ENCODE results near the gene ACAD10. TPM values are rescaled to one million over a fixed set of nuclear protein-coding genes. Genes with fewer than 3 reads are reported as not detected.

The ACAD10 gene
- total and polyA plus RNA-seq, 10 of the 15 experiments (the other 5 are each of a cell fraction or from before 2014, with no cell fraction given) = 2.9 to 21.9 (median 17.5) TPM

- TF ChIP-seq POLR2AphosphoS2 (IDR thresholded peaks at IDR 0.05; ENCODE audit: low read depth, low read length) (no peak), PAX5 (IDR thresholded peaks at IDR 0.05; ENCODE audit: borderline replicate concordance, low read depth, low read length) (no peak), IRF5 (IDR thresholded peaks at IDR 0.05; ENCODE audit: borderline replicate concordance) (no peak), PML (IDR thresholded peaks at IDR 0.05; ENCODE audit: low read length) (no peak), TCF12 (IDR thresholded peaks at IDR 0.05; ENCODE audit: low read depth, low read length) (no peak), SIX5 (IDR thresholded peaks at IDR 0.05; ENCODE audit: low read depth, low read length, severe bottlenecking) (no peak), BHLHE40 (IDR thresholded peaks at IDR 0.05; ENCODE audit: borderline replicate concordance in 1 of 2, low read depth in 2 of 2, low read length in 1 of 2) (no peak), MLLT1 (IDR thresholded peaks at IDR 0.05) (no peak), ZSCAN29 (IDR thresholded peaks at IDR 0.05) (no peak), IKZF1 (conservative IDR thresholded peaks at IDR 0.05) (no peak), EED (IDR thresholded peaks at IDR 0.05; ENCODE audit: low read depth) (no peak), GABPA (IDR thresholded peaks at IDR 0.05; ENCODE audit: low read depth) (no peak), KDM1A (IDR thresholded peaks at IDR 0.05; ENCODE audit: borderline replicate concordance) (no peak), NR2C2 (IDR thresholded peaks at IDR 0.05; ENCODE audit: borderline replicate concordance, control insufficient read depth, insufficient read length, low read depth) (no peak), CREM (IDR thresholded peaks at IDR 0.05; ENCODE audit: low read depth) (no peak), JUNB (IDR thresholded peaks at IDR 0.05) (no peak), RUNX3 (IDR thresholded peaks at IDR 0.05; ENCODE audit: low read length) (no peak), HCFC1 (IDR thresholded peaks at IDR 0.05; ENCODE audit: low read length) (no peak), MYC (IDR thresholded peaks at IDR 0.05; ENCODE audit: insufficient read depth, insufficient read length, insufficient replicate concordance, low read length, severe bottlenecking) (no peak), CHD4 (IDR thresholded peaks at IDR 0.05) (no peak)
- intact Hi-C loops (cut with micrococcal nuclease; ENCODE audit: unreplicated experiment) (no loop called here), in situ Hi-C loops (cut with MboI) (no loop called here)
- no peak for FAIRE-seq
- H2AFZ ChIP-seq (ENCODE audit: control insufficient read depth, low read depth, low read length) = no peak overlapping the region
- SMC1A ChIA-PET (ENCODE audit: uncharacterized antibody, unreplicated experiment) = interaction anchor here (0.6 to 1.0 kb wide), 2 partner anchors 22 to 202 kb away, joined by 3 read pairs; no protein-coding TSS in a partner anchor
- no peak overlapping the region for H3K9ac ChIP-seq (ENCODE audit: control insufficient read depth, insufficient read depth, low read length)
- H3K27me3 ChIP-seq (replicated peaks in 1 of 2; ENCODE audit: control insufficient read depth in 2 of 2, insufficient read depth in 2 of 2, low read length in 1 of 2) = no peaks in the 10 kb centered on the region
- no peaks in the 10 kb centered on the region for H4K20me1 ChIP-seq (ENCODE audit: control insufficient read depth, insufficient read depth)
- no peaks in the 10 kb centered on the region for H3K4me1 ChIP-seq (ENCODE audit: control insufficient read depth, insufficient read depth, low read length)
- H3K4me2 ChIP-seq (ENCODE audit: control insufficient read depth, insufficient read depth) = no peak overlapping the region
- H3K4me3 ChIP-seq = no peak overlapping the region
- DNase-seq (ENCODE audit: low read depth, low spot score) = no peak
- no peak overlapping the region for H3K27ac ChIP-seq (ENCODE audit: control insufficient read depth, insufficient read depth)
- no peaks in the 10 kb centered on the region for H3K79me2 ChIP-seq (ENCODE audit: control insufficient read depth, insufficient read depth, low read length)
- no peak for ATAC-seq
- no peaks in the 10 kb centered on the region for H3K9me3 ChIP-seq (replicated peaks; ENCODE audit: control insufficient read depth, insufficient read depth, low read length)
- no TSS peak for BruUV-seq (replicated peaks)
- 89% methylated on average over 6 of the region's 6 CpGs for WGBS (ENCODE audit: insufficient coverage, insufficient replicate concordance, low lambda C conversion rate, missing lambda C conversion rate)
- peaks cover 9 to 24% of the 10 kb centered on the region in 2 experiments for H3K36me3 ChIP-seq (ENCODE audit: control insufficient read depth in 2 of 2, insufficient read depth in 2 of 2, low read length in 1 of 2)
- CTCF ChIA-PET = interaction anchor here (1.9 kb wide), 1 partner anchor 257 kb away, joined by 5 read pairs; no protein-coding TSS in a partner anchor
- POLR2A ChIA-PET = no interaction called here
- RAD21 ChIA-PET (ENCODE audit: unreplicated experiment) = no interaction called here
Measured at GRCh38 chr12:111653596-111653995, 32.3 kb upstream of the ACAD10 start.
